Middle frontal gyrus (tissue), 1 donor: ENCODE data around the gene KREMEN1.
A peak's percentile ranks its signal among the peaks of the same experiment; 100 is the strongest.
"Not testable (repeated sequence)": the region's sequence is repeated elsewhere in the genome, so short reads cannot be mapped to it uniquely, and the experiment has no call there.

Source experiments
- DNase-seq: peaks from one replicate; pipeline ENCODE4 v3.0.0-alpha.2; 2015; ENCODE audit warnings: low spot score; ENCODE audit errors: extremely low spot score

The KREMEN1 gene

GRCh38 chr22:29072979-29073617, at the start of gene KREMEN1:
Gene KREMEN1, plus strand, starts transcription at chr22:29073035. Its CDS starts 96 bp downstream, at chr22:29073131.
- no peak for DNase-seq

GRCh38 chr22:29023172-29023796, 49.6 kb upstream of the KREMEN1 start:
- no peak for DNase-seq

GRCh38 chr22:29026579-29026978, 46.3 kb upstream of the KREMEN1 start:
- no peak for DNase-seq

DNA sequence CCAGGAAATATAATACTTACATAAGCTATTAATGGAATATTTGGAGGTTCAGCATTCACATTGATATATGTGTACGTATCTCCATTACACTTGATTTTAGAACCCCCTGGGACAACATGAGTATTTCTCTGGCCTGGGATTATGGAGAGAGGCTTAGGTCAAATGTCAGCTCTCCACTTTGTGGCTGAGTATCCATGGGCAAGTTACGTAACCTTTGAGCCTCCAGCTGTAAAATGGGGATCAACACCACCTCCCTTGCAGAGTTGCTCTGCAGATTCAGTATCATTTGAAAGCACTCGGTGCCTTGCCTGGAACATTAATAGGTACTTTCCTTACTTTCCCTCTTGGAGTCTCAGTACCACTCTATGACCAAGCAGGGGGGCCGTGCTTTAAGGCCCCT, 44.4 kb upstream of the KREMEN1 start:
- DNase-seq = no peak

DNA sequence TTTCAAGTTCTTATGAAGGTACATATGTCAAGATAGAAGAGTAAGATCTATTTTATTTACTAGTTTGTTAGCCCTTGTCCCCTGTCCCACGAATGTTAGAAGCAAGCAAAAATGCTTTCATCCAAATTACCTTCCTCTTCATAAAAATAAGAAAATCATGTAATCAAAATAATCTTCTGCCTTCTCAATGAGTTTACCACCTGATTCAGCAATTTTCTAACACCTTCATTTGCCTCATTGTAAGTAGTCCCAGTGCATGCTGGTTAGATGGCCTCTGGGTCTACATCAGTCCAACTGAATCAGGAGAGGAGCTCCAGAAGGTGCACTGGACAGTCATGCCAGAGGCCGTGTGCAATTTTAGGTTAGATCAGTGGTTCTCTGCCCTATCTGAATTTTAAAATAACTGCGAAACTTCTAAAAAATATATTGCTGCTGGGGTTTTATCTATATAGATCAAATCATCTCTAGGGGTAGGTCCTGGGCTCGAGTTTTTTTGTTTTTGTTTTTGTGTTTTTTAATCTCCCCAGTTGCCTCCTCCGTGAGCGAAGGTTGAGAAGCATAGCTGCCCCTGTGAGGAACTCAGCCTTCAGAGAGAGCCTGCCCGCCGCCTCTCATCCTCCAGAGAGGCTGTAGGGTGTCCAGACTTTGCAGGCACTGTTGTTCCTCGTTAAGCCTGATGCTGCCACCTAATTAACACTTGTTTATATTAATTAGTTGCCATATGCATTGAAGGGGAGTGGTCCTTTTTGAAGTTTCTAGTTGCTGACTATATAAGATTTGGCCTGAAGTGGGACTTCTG, 43.4 kb upstream of the KREMEN1 start:
- DNase-seq = no peak

- no peak for DNase-seq
Measured at GRCh38 chr22:29030016-29030617, 42.7 kb upstream of the KREMEN1 start.

- DNase-seq = no peak
Measured at GRCh38 chr22:29030618-29031226, 42.1 kb upstream of the KREMEN1 start.

DNA sequence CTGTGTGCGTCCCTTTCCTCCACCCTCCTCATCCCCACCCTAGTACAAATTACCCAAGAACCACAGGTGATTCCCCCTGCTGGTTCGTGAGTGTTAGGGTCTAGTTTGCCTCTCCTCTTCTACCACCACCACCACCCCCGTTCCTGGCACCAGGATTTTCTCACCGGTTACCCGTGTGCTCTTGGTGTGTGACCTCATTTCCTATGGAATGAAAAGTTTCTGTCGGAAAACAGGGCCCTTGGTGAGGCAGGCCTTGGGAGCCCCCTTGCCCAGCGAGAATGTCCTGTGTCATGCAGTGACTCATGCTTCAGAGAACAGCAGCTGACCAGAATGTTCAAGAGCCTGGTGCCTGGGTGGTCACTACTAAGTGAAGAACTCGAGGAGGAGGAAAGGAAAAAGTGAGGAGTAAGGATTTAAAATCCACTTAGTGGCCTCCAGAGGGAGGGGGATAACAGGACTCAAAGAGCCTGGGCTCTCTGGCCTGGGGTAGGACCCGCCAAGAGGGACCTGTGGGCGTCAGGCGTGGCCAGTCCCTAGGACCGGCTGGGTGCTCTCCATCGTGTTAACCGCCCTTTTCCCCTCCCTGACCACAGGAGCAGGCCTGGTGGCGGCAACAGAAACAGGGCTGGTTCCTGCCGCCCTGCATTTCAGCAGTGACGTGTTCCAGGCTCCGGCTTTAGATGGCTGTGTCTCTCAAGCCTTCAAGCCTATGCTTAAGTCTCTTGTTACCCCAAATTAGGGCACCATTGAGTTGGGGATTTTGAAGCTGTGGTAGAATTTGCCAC, 41.4 kb upstream of the KREMEN1 start:
- no peak for DNase-seq

- no peak for DNase-seq
Measured at GRCh38 chr22:29032014-29032475, 40.8 kb upstream of the KREMEN1 start.

DNA sequence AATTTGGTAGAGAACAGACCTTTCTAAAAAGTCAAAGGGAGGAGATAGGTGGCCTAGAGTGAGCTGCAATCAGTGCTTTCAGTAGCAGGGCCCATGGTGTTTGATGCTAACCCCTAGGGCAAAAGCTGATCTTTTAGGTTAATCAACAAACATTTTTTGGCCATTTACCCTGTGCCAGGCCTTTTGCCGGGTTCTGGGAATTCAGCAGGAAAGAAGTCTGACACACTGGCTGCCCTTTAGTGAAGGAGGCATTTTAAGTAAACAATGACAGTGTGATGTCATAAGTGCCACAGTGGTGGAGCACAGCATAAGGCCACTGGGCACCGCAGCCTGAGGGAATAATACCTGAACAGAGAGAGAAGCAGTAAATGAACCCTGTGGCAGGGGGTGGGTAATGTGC, 40.3 kb upstream of the KREMEN1 start:
- no peak for DNase-seq

GRCh38 chr22:29037340-29037932, 35.4 kb upstream of the KREMEN1 start:
- DNase-seq = no peak

GRCh38 chr22:29039148-29039547, 33.7 kb upstream of the KREMEN1 start:
- DNase-seq = no peak

DNA sequence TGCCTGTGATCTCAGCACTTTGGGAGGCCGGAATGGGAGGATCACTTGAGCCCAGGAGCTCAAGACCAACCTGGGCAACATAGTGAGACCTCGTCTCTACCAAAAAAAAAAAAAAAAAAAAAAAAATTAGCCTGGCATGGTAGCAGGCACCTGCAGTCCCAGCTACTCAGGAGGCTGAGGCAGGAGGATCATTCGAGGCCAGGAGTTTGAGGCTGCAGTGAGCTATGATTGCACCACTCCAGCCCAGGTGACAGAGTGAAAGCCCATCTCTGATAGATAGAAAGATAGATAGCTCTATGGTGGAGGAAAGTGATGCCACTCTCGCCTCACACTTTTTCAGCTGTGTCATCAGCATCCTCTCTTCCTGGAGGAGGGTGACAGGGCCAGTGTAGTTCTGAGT, 33.2 kb upstream of the KREMEN1 start:
- not testable (repeated sequence) for DNase-seq

GRCh38 chr22:29040385-29041275, 32.2 kb upstream of the KREMEN1 start:
- DNase-seq = peak; percentile 75

DNA sequence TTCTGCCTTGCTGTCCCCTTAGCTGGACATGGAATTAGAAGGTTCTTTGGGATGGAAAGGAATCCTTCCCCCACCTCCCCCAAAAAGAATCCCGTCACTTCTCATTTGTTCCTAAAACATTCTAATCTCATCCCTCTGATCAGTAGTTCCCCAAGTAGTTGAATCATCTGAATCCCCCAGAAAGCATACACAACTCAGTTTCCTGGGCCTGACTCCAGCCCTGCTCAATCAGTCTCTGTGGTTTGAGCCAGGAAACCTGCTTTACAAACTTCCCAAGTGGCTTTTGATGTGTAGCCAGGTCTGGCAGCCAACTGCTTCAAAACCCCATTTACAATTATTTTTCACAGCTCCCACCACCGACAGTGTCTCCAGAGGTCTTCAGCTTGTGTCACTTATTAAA, 31.4 kb upstream of the KREMEN1 start:
- peak; percentile 29 for DNase-seq

DNA sequence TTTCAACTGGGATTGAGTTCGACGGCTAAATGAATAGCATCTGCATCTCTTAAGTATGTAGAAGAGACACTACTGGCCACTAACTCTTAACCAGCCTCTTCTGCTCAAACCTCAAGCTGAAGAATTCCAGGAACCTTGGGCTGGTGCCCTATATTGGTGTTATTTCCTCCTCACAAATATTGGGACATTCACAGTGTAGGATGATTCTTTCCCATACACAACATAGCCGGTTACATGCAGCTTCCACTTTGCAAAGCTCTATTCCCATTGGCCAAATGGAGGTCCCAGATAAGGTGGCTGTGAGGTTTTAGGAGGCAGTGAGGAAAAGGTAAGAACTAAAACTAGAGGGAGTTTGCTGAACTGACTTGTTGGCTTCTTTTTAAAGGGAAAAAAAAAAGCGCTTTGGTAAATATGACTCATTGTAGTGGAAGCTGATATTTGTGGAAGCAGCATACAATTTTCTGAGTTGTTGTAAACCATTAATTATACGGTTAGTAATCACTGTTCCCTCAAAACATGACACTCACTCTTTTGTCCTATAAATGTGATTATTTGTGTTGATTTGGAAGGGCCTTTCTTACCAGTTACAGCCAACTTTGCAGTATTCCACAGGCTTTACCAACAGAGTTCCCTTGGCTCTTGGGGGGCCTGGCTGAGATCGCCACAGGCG, 28.8 kb upstream of the KREMEN1 start:
- DNase-seq = peak; percentile 12

- no peak for DNase-seq
Measured at GRCh38 chr22:29044657-29045176, 28.1 kb upstream of the KREMEN1 start.
